ENCODE results near the gene XRCC1. TPM values are rescaled to one million over a fixed set of nuclear protein-coding genes. Genes with fewer than 3 reads are reported as not detected.

XRCC1 gene
- polyA plus RNA-seq, 1 donor from 2014 or later, result 18.6 TPM

DNA sequence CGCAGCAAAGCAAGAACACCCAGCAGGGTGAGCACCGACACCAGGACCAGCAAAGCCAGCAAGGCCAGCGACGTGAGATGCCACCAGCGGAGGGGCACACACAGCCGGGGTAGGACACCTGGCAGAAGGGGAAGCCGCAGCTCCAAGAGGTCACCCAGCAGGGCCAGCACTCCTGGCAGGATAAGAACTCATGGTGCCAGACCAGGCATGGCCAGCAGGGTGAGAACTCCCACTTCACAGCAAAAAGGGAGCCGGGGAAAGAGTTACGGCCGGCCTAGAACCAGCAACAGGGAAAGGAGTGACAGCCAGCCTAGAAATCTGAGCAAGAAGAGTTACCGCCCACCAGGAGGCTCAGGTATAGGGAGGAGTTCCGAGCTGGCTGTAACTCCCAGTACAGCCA, 37.0 kb upstream of the XRCC1 start:
- TF ChIP-seq SMC3 (conservative IDR thresholded peaks at IDR 0.05; ENCODE audit: poor library complexity) (no peak), TAF1 (IDR thresholded peaks at IDR 0.05; ENCODE audit: low read depth) (no peak), POLR2AphosphoS5 (IDR thresholded peaks at IDR 0.05) (no peak), CTCF (IDR thresholded peaks at IDR 0.05; ENCODE audit: poor library complexity, severe bottlenecking) (no peak)
- TF ChIP-seq, protein P1, sequence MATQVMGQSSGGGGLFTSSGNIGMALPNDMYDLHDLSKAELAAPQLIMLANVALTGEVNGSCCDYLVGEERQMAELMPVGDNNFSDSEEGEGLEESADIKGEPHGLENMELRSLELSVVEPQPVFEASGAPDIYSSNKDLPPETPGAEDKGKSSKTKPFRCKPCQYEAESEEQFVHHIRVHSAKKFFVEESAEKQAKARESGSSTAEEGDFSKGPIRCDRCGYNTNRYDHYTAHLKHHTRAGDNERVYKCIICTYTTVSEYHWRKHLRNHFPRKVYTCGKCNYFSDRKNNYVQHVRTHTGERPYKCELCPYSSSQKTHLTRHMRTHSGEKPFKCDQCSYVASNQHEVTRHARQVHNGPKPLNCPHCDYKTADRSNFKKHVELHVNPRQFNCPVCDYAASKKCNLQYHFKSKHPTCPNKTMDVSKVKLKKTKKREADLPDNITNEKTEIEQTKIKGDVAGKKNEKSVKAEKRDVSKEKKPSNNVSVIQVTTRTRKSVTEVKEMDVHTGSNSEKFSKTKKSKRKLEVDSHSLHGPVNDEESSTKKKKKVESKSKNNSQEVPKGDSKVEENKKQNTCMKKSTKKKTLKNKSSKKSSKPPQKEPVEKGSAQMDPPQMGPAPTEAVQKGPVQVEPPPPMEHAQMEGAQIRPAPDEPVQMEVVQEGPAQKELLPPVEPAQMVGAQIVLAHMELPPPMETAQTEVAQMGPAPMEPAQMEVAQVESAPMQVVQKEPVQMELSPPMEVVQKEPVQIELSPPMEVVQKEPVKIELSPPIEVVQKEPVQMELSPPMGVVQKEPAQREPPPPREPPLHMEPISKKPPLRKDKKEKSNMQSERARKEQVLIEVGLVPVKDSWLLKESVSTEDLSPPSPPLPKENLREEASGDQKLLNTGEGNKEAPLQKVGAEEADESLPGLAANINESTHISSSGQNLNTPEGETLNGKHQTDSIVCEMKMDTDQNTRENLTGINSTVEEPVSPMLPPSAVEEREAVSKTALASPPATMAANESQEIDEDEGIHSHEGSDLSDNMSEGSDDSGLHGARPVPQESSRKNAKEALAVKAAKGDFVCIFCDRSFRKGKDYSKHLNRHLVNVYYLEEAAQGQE (IDR thresholded peaks at IDR 0.05; ENCODE audit: borderline replicate concordance), result no peak
- H3F3A ChIP-seq (ENCODE audit: insufficient read depth, low read length, poor library complexity, severe bottlenecking), result no peaks in the 10 kb centered on the region
- no peak overlapping the region for H2AFZ ChIP-seq (ENCODE audit: low read depth, low read length)
- no peak overlapping the region for H3K27ac ChIP-seq (ENCODE audit: low read length)
- H3K27me3 ChIP-seq (ENCODE audit: insufficient read depth, low read depth, low read length), result no peaks in the 10 kb centered on the region
- no peaks in the 10 kb centered on the region for H3K9me3 ChIP-seq (ENCODE audit: low read length)
- peaks cover 5% of the 10 kb centered on the region for H3K36me3 ChIP-seq (ENCODE audit: insufficient read depth, low read length)
- no peaks in the 10 kb centered on the region for H3K9me2 ChIP-seq (ENCODE audit: insufficient read depth, low read length)
- H3K79me2 ChIP-seq (replicated peaks; ENCODE audit: insufficient read depth, low read length), result peaks cover 55% of the 10 kb centered on the region
- no peak overlapping the region for H3K9ac ChIP-seq (ENCODE audit: low read length)
- H3K4me3 ChIP-seq (ENCODE audit: low read length), result no peak overlapping the region
- H4K20me1 ChIP-seq (ENCODE audit: insufficient read depth), result peaks cover 4% of the 10 kb centered on the region
- H3K4me2 ChIP-seq (ENCODE audit: low read length), result no peak overlapping the region

- Histone ChIP-seq H3K4me2 (ENCODE audit: low read length) (no peak within 1 kb of the TSS), H3K9me3 (ENCODE audit: low read length) (no peaks in the 10 kb centered on the region), H3F3A (ENCODE audit: insufficient read depth, low read length, poor library complexity, severe bottlenecking) (no peaks in the 10 kb centered on the region), H3K27ac (ENCODE audit: low read length) (no peak within 1 kb of the TSS), H3K79me2 (replicated peaks; ENCODE audit: insufficient read depth, low read length) (peaks cover 49% of the 10 kb centered on the region), H3K4me3 (ENCODE audit: low read length) (no peak within 1 kb of the TSS), H3K9ac (ENCODE audit: low read length) (no peak within 1 kb of the TSS), H4K20me1 (ENCODE audit: insufficient read depth) (peaks cover 4% of the 10 kb centered on the region), H3K36me3 (ENCODE audit: insufficient read depth, low read length) (peaks cover 5% of the 10 kb centered on the region), H2AFZ (ENCODE audit: low read depth, low read length) (no peak within 1 kb of the TSS), H3K9me2 (ENCODE audit: insufficient read depth, low read length) (no peaks in the 10 kb centered on the region), H3K27me3 (ENCODE audit: insufficient read depth, low read depth, low read length) (no peaks in the 10 kb centered on the region)
- TF ChIP-seq POLR2AphosphoS5 (IDR thresholded peaks at IDR 0.05) (no peak), RAD21 (conservative IDR thresholded peaks at IDR 0.05) (no peak), TAF1 (IDR thresholded peaks at IDR 0.05; ENCODE audit: low read depth) (no peak), CTCF (IDR thresholded peaks at IDR 0.05; ENCODE audit: poor library complexity, severe bottlenecking) (no peak), SMC3 (conservative IDR thresholded peaks at IDR 0.05; ENCODE audit: poor library complexity) (no peak), MXI1 (conservative IDR thresholded peaks at IDR 0.05; ENCODE audit: poor library complexity, severe bottlenecking) (no peak), EZH2 (IDR thresholded peaks at IDR 0.05; ENCODE audit: borderline replicate concordance, insufficient read depth, low read length, poor library complexity, severe bottlenecking) (no peak)
- TF ChIP-seq, protein P1 (IDR thresholded peaks at IDR 0.05; ENCODE audit: borderline replicate concordance), result no peak
These were observed 36.5 kb upstream of the XRCC1 start, which contains the start of gene SRRM5 for GRCh38 chr19:43611788-43612187. Gene SRRM5 (plus strand): TSS chr19:43612088. CDS start chr19:43612122, 34 bp downstream.

Data from neural cell (in vitro differentiated cells).